ENCODE results near the gene SLC37A1.
"Not testable (repeated sequence)": the region's sequence is repeated elsewhere in the genome, so short reads cannot be mapped to it uniquely, and the experiment has no call there.

Gene SLC37A1

DNA sequence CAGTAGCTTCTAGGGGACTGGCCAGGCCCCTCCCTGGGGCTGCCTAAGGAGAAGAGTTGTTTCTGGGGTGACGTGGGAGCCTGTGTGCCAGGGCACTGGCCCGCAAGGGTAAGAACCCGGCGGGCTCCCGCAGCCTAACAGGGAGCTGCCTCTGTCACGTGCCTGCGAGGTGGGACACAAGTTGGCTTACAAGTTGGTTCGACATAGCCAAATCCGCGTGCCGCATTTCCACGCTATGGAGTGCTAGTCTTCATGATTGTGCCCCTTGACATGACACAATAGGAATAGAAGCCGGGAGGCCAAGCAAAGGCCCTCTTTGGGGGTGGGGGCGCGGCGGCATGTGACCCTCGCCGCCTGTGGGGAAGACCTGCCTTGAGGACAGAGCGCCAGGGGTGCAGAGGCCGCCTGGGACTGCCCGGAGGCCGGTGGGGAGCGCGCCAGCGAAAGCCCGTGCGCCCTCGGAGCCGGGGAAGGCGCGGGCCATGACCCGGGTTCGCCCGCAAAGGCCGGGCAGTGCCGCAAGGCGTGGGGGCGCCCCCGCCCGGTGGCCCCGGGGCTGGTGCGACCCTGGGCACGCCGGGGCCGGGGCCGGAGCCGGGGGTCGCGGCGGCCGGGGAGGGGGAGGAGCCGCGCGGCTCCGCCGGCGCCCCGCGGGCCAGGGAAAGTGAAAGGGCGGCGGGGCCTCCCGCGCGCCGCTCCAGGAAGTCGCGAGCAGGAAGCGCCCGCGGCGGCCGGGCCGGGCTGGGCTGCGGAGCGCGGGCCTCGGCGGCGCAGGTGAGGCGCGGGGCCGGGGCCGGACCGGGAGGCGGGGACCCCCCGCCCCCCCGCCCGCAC, at the start of gene SLC37A1:
SLC37A1 (plus strand) TSS at position 702 of the 834 bp plus-strand sequence. CDS start 4,603 bp downstream, outside the sequence.
- H3K27ac ChIP-seq = peak within 1 kb of the TSS; percentile 39
- DNase-seq (ENCODE audit: low read depth, low spot score) = no peak

- DNase-seq (ENCODE audit: low read depth, low spot score) = no peak
- no peak overlapping the region for H3K27ac ChIP-seq
Measured at GRCh38 chr21:42463861-42464515, 49.7 kb upstream of the SLC37A1 start.

GRCh38 chr21:42465008-42465802, 48.4 kb upstream of the SLC37A1 start:
- no peak for DNase-seq (ENCODE audit: low read depth, low spot score)

GRCh38 chr21:42465803-42466127, 47.9 kb upstream of the SLC37A1 start:
- no peak overlapping the region for H3K27ac ChIP-seq
- DNase-seq (ENCODE audit: low read depth, low spot score) = no peak

More at GRCh38 chr21:42465008-42465802, 48.4 kb upstream of the SLC37A1 start:
- H3K27ac ChIP-seq = no peak overlapping the region

DNA sequence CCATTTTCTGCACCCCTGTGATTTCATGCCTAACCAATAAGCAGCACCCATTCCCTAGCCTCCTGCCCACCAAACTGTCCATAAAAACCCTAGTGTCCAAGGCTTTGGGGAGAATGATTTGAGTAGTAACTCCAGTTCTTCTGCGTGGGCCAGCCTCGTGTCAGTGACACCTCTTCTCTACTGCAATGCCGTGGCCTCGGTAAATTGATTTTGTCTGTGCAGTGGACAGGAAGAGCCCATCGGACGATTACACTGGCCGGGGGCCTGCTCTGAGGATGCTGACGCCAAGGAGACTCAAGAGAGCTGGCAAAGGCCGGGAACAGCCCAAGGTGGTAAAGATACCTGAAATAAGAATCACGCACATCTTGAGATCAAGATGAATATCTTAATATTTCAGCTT, 47.0 kb upstream of the SLC37A1 start:
- no peak for DNase-seq (ENCODE audit: low read depth, low spot score)
- no peak overlapping the region for H3K27ac ChIP-seq

DNA sequence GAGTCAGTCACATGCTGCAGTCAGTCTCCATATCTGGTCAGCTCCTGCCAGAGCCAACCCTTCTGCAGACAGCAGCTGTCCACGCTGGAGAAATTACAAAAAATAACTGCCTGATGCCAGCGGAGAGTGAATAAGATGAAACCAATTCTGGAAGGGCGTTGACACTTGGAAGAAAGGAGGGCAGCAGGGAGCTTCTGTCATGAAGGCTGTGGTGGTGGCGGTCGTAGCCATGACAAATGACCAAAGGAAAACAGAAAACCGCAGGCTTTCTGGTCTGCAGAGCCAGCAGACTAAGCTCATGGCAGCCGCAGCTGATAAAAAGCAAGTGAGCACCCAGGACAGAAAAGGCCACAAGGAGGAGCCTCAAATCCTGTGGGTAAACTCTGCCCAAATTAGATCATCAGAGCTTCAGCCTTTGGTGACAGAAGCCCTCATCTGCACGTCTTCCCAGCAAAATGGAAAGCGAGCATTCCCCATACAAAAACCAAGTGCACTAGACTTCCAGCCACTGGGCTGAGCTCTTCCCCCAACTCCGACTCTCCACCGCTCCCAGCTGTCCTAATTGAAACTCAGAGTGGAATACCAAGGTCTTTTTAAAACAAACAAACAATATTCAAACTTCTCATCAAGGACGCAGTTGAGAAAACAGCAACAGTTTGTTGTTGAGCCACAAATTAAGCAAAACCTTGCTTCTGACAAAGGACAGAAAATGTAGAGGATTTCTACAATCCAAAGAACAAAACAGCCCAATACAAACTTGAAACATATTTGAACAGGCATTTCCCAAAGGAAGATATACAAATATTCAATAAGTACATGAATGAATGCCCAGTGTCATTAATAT, 46.3 kb upstream of the SLC37A1 start:
- H3K27ac ChIP-seq = no peak overlapping the region

GRCh38 chr21:42468491-42469131, 45.0 kb upstream of the SLC37A1 start:
- DNase-seq (ENCODE audit: low read depth, low spot score) = no peak
- H3K27ac ChIP-seq = peak overlapping the region; percentile 2

More for the DNA sequence above, 46.3 kb upstream of the SLC37A1 start:
- DNase-seq (ENCODE audit: low read depth, low spot score) = no peak

GRCh38 chr21:42469272-42469671, 44.4 kb upstream of the SLC37A1 start:
- no peak for DNase-seq (ENCODE audit: low read depth, low spot score)
- no peak overlapping the region for H3K27ac ChIP-seq

DNA sequence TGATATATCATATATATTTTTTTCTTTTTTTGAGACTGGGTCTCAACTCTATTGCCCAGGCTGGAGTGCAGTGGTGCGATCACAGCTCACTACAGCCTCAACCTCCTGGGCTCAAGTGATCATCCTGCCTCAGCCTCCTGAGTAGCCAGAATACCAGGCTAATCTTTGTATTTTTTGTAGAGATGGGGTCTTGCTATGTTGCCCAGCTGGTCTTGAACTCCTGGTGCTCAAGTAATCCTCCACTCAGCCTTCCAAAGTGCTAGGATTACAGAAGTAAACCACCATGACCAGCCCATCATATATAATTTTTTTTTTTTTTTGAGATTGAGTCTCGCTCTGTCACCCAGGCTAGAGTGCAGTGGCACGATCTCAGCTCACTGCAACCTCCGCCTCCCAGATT, 43.9 kb upstream of the SLC37A1 start:
- H3K27ac ChIP-seq; DNase-seq (ENCODE audit: low read depth, low spot score): not testable (repeated sequence)

GRCh38 chr21:42471206-42471605, 42.4 kb upstream of the SLC37A1 start:
- DNase-seq (ENCODE audit: low read depth, low spot score) = no peak
- no peak overlapping the region for H3K27ac ChIP-seq

- H3K27ac ChIP-seq = no peak overlapping the region
- no peak for DNase-seq (ENCODE audit: low read depth, low spot score)
Measured at GRCh38 chr21:42471716-42472330, 41.8 kb upstream of the SLC37A1 start.

DNA sequence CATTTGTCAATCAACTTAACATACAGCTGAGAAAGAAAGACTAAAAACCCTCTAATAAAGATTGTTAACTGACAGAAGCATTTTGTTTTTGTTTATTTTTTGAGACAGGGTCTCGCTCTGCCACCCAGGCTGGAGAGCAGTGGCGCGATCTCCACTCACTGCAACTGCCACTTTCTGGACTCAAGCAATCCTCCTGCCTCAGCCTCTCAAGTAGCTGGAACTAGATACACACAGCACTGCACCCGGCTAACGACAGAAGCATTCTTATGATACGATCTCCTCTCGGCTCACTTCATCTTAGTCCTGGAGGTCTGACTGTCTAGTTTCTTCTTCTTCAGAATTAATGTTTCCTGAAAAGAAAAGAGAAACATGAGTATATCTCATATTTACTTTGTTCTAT, 41.1 kb upstream of the SLC37A1 start:
- H3K27ac ChIP-seq = no peak overlapping the region
- DNase-seq (ENCODE audit: low read depth, low spot score) = no peak

- no peak for DNase-seq (ENCODE audit: low read depth, low spot score)
- peak overlapping the region; percentile 64 for H3K27ac ChIP-seq
Measured at GRCh38 chr21:42473498-42474042, 40.1 kb upstream of the SLC37A1 start.

- peak; percentile 57 for DNase-seq (ENCODE audit: low read depth, low spot score)
- peak overlapping the region; percentile 64 for H3K27ac ChIP-seq
Measured at GRCh38 chr21:42474043-42474831, 39.4 kb upstream of the SLC37A1 start.

GRCh38 chr21:42475036-42475435, 38.6 kb upstream of the SLC37A1 start:
- no peak for DNase-seq (ENCODE audit: low read depth, low spot score)

DNA sequence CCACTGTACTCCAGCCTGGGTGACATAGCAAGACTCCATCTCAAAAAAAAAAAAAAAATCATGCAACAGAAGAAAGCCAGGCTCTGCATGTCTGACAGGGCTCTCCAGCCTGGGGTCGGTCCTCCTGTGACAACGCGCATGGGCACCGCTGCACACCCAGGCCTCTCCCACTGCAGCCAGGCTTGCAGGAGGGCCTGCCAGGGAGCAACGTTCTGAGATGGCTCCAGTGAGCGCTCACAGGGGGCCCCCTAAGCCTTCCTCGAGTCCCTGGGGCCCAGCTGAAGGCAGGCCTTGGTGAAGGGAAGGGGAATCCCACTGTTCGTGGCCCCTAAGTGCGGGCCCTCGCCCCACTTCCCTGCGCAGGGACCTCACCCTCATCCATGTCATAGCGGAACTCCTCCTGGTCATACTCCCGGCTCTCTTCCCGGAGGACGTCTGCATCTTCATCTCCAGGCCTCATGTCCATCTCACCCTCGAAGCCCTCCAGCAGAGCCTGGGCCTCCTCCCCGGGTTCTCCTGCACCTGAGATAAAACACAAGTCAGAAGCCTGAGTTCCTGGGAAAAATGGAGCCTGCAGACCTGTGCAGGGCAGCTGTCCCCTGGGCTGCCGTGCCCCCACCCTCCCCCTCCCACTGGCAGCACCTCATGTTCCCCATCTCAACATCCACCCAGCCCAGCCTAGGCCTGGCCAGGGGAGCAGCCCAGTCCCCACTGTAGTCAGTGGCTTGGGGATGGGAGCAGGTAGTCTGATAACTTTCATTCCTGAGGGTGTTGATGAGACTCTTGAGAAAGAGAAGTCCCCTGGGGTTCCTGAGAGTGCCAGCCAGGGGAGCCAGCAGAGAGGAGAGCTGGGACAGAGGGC, 37.9 kb upstream of the SLC37A1 start:
- H3K27ac ChIP-seq = peak overlapping the region; percentile 64
- no peak for DNase-seq (ENCODE audit: low read depth, low spot score)

More at GRCh38 chr21:42475036-42475435, 38.6 kb upstream of the SLC37A1 start:
- H3K27ac ChIP-seq = peak overlapping the region; percentile 64
